RWPE1 (cell line): ENCODE measurements around the gene PRSS22.

Source experiments
- CTCF ChIA-PET: fragments of 350-600 bp; sonication (Branson Sonifier 250); formaldehyde crosslinking; extraction: SDS; loops from one replicate; lab custom pipeline; 2021; lab: Yijun Ruan, JAX
- POLR2A ChIA-PET: fragments of 400-600 bp; formaldehyde crosslinking; extraction: SDS; loops from one replicate; lab custom pipeline; 2020; ENCODE audit warnings: antibody characterized with exemption; ENCODE audit not compliant: low non-redundant PET; lab: Yijun Ruan, JAX
- DNase-seq: peaks from one replicate; pipeline ENCODE4 v3.0.0; 2012; ENCODE audit warnings: low spot score
- H3K27ac ChIP-seq: fragments of 450-650 bp; 2 replicates; pipeline ENCODE4 v1.5.1; 2017
- TF ChIP-seq, protein P1 (sequence below): fragments of 450-650 bp; conservative IDR thresholded peaks from 2 replicates; pipeline ENCODE4 v1.5.1; 2017; ENCODE audit warnings: low read depth, mild to moderate bottlenecking

The PRSS22 gene

DNA sequence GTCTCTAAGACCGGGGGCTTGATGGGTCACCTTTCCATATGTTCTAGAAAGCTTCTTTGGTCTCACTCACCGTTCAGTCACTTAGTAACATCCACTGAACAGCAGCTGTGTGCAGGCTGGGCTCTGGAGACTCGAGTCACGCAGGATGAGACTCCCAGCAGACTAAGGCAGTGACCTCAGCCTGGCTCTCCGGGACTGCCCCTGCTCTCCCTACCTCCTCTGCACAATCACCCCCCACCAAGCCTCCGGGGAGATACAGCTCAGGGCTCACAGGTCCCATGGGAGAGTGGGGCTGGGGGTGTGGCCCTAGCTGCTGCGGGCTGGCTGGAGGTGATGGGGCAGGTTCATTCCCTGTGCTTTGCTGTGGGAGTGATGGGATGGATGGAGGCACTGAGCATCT, 39.1 kb upstream of the PRSS22 start:
- CTCF ChIA-PET, result interaction anchor here (0.6 kb wide), 1 partner anchor 24 kb away, joined by 5 read pairs; no protein-coding TSS in a partner anchor
- POLR2A ChIA-PET, result no interaction called here
- no peak for DNase-seq
- TF ChIP-seq, protein P1, sequence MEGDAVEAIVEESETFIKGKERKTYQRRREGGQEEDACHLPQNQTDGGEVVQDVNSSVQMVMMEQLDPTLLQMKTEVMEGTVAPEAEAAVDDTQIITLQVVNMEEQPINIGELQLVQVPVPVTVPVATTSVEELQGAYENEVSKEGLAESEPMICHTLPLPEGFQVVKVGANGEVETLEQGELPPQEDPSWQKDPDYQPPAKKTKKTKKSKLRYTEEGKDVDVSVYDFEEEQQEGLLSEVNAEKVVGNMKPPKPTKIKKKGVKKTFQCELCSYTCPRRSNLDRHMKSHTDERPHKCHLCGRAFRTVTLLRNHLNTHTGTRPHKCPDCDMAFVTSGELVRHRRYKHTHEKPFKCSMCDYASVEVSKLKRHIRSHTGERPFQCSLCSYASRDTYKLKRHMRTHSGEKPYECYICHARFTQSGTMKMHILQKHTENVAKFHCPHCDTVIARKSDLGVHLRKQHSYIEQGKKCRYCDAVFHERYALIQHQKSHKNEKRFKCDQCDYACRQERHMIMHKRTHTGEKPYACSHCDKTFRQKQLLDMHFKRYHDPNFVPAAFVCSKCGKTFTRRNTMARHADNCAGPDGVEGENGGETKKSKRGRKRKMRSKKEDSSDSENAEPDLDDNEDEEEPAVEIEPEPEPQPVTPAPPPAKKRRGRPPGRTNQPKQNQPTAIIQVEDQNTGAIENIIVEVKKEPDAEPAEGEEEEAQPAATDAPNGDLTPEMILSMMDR, result no peak
- H3K27ac ChIP-seq, result no peak overlapping the region

DNA sequence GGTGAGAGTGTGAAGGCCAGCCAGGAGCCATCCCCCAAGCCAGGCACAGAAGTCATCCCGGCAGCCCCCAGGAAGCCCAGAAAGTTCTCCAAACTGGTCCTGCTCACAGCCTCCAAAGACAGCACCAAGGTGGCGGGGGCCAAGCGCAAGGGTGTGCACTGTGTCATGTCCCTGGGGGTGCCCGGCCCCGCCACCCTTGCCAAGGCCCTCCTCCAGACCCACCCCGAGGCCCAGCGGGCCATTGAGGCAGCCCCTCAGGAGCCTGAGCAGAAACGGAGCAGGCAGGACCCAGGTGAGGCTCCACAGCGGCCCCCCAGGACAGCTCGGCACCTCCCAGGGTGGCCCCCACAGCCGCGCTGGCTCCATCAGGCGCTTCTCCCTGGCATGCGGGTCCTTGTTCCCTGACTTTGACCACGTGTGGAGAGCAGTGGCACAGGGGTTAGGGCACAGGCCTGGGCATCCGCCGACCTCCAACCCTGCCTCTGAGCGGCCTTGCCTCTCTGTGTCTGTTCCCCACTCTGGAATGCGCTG, 38.6 kb upstream of the PRSS22 start:
- DNase-seq, result no peak

DNA sequence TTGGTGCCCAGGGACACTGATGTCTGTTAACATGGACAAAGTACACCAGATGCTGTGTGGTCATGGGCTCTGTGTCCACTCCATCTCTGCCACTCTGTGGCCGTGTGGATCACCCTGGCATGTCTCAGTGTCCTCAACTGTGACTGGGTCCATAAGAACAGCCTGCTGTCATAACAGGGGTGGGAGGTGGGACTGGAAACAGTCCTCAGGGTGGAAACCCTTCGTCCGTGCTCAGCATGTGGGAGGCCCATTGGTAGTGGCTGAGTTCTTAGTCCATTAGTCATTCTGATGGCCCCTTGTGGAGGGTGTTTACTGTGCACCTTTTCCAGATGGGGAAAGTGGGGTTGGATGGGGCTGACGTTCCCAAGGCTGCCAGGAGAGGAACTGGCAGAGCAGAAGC, 37.8 kb upstream of the PRSS22 start:
- POLR2A ChIA-PET, result no interaction called here
- no peak for DNase-seq
- TF ChIP-seq, protein P1, result no peak
- CTCF ChIA-PET, result no interaction called here
- H3K27ac ChIP-seq, result peak overlapping the region; percentile 44; the same call in 1 of the 2 replicates

More for the DNA sequence above, 38.6 kb upstream of the PRSS22 start:
- H3K27ac ChIP-seq, result peak overlapping the region; percentile 44; the same call in 1 of the 2 replicates
- TF ChIP-seq, protein P1, result no peak
- ChIA-PET POLR2A (no interaction called here), CTCF (interaction anchor here (0.6 kb wide), 1 partner anchor 24 kb away, joined by 5 read pairs; no protein-coding TSS in a partner anchor)

DNA sequence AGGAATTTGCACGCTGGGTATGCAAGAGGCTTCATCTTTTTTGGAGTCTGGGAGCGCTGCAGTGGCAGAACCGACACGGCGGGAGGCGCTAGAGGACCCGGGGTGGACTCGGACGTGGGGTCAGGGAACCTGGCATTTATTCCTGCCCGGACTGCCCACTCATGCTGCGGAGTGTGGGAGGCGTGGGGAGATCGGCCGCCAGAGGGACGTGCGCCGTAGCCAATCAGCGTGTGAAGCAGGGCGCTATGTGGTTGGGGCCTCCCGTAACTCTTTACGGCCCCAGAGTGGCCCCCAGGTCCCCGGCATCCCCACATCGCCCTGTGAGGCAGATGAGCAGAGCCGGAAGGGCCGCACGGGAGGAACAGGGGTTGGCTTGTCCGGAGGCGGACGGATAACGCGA, 36.3 kb upstream of the PRSS22 start:
- TF ChIP-seq, protein P1, result no peak
- DNase-seq, result no peak
- ChIA-PET CTCF (interaction anchor here (0.6 kb wide), 1 partner anchor 10 kb away, joined by 3 read pairs; no protein-coding TSS in a partner anchor), POLR2A (no interaction called here)
- H3K27ac ChIP-seq, result no peak overlapping the region

DNA sequence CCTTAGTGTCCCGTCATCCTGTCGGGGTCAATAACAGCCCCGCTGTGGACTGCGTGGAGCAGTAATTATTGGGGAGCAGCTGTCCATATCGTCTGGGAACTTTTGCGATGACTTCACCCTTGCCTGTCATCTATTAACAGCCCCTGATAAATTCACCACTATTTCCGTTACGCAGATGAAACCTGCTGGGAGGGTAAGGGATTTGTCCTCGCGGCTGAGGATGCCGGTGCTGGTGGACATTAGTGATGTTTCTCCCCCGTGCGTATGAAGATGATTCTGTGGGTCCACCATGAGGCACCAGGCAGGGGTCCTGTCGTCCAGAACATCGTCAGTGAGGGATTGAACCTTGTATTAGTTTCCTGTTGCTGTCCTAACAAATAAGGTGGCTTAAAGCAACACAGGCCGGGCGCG, 26.1 kb upstream of the PRSS22 start:
- no peak for DNase-seq
- TF ChIP-seq, protein P1, result no peak
- POLR2A ChIA-PET, result no interaction called here
- peak overlapping the region; percentile 90 for H3K27ac ChIP-seq
- CTCF ChIA-PET, result interaction anchor here (0.5 to 1.5 kb wide), 3 partner anchors 10 to 76 kb away, joined by 3 to 6 read pairs (median 3); no protein-coding TSS in a partner anchor

DNA sequence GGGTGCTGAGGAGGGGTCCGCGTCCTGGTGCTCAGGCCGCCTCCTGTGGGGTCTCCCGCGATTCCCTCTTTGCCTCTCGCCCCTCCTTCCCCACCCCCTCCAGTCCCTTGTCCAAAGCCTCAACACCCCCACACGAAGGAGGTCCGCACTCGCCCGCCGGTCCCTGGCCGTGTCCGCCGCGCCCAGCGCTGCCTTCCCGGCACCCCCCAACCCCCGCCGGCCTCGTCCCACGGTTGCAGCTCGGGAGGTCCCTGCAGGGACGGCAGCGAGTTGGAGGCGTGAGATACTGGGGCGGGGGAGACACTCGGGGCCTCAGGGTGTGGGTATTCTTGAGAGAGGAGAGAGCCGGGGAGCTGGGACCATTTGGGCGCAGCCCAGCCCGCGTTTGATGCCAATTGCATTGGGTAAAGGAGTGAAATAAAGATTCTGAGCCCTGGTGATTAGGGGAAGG, 25.5 kb upstream of the PRSS22 start:
- ChIA-PET CTCF (interaction anchor here (0.6 to 1.5 kb wide), 4 partner anchors 15 to 77 kb away, joined by 3 to 8 read pairs (median 6); no protein-coding TSS in a partner anchor), POLR2A (no interaction called here)
- peak overlapping the region; percentile 90 for H3K27ac ChIP-seq
- DNase-seq, result no peak
- TF ChIP-seq, protein P1, result no peak
